ENCODE measurements around the gene GRAMD2B.
"Not testable (repeated sequence)": the region's sequence is repeated elsewhere in the genome, so short reads cannot be mapped to it uniquely, and the experiment has no call there.

Gene GRAMD2B

GRCh38 chr5:126422994-126423788 is at the start of gene GRAMD2B:
TSS of gene GRAMD2B (plus strand) at chr5:126423409. CDS start at chr5:126423607, 198 bp downstream.
- Histone ChIP-seq H3K36me3 (ENCODE audit: insufficient read depth, low read depth, low read length) (no peaks in the 10 kb centered on the region), H3K4me1 (ENCODE audit: insufficient read depth, low read length) (peaks cover 8% of the 10 kb centered on the region; the same call in 1 of the 2 replicates), H3K27ac (ENCODE audit: low read length) (peak within 1 kb of the TSS; percentile 27), H3K27me3 (ENCODE audit: insufficient read depth, low read length) (no peaks in the 10 kb centered on the region), H3K9me3 (ENCODE audit: insufficient read depth, low read depth, low read length) (no peaks in the 10 kb centered on the region), H3K9ac (ENCODE audit: low read depth, low read length) (peak within 1 kb of the TSS; percentile 87), H3K4me3 (ENCODE audit: low read length) (peak within 1 kb of the TSS; percentile 75)

- Histone ChIP-seq H3K9ac (ENCODE audit: low read depth, low read length) (no peak overlapping the region), H3K4me1 (ENCODE audit: insufficient read depth, low read length) (peaks cover 32% of the 10 kb centered on the region), H3K36me3 (ENCODE audit: insufficient read depth, low read depth, low read length) (no peaks in the 10 kb centered on the region), H3K9me3 (ENCODE audit: insufficient read depth, low read depth, low read length) (no peaks in the 10 kb centered on the region), H3K4me3 (ENCODE audit: low read length) (no peak overlapping the region), H3K27me3 (ENCODE audit: insufficient read depth, low read length) (no peaks in the 10 kb centered on the region), H3K27ac (ENCODE audit: low read length) (no peak overlapping the region)
Measured at GRCh38 chr5:126374109-126374416, 49.1 kb upstream of the GRAMD2B start.

GRCh38 chr5:126376443-126376842 is 46.8 kb upstream of the GRAMD2B start:
- Histone ChIP-seq H3K4me3 (ENCODE audit: low read length) (no peak overlapping the region), H3K9me3 (ENCODE audit: insufficient read depth, low read depth, low read length) (peaks cover 3% of the 10 kb centered on the region), H3K4me1 (ENCODE audit: insufficient read depth, low read length) (peaks cover 12% of the 10 kb centered on the region; the same call in 1 of the 2 replicates), H3K27me3 (ENCODE audit: insufficient read depth, low read length) (no peaks in the 10 kb centered on the region), H3K36me3 (ENCODE audit: insufficient read depth, low read depth, low read length) (no peaks in the 10 kb centered on the region), H3K27ac (ENCODE audit: low read length) (no peak overlapping the region), H3K9ac (ENCODE audit: low read depth, low read length) (no peak overlapping the region)

- H3K27me3 ChIP-seq (ENCODE audit: insufficient read depth, low read length): no peaks in the 10 kb centered on the region
Measured at GRCh38 chr5:126377424-126377823, 45.8 kb upstream of the GRAMD2B start.

GRCh38 chr5:126380316-126380715 is 42.9 kb upstream of the GRAMD2B start:
- H3K9me3 ChIP-seq (ENCODE audit: insufficient read depth, low read depth, low read length); H3K27me3 ChIP-seq (ENCODE audit: insufficient read depth, low read length); H3K4me3 ChIP-seq (ENCODE audit: low read length); H3K27ac ChIP-seq (ENCODE audit: low read length); H3K9ac ChIP-seq (ENCODE audit: low read depth, low read length); H3K36me3 ChIP-seq (ENCODE audit: insufficient read depth, low read depth, low read length); H3K4me1 ChIP-seq (ENCODE audit: insufficient read depth, low read length): not testable (repeated sequence)

More at GRCh38 chr5:126377424-126377823, 45.8 kb upstream of the GRAMD2B start:
- Histone ChIP-seq H3K27ac (ENCODE audit: low read length) (no peak overlapping the region), H3K9me3 (ENCODE audit: insufficient read depth, low read depth, low read length) (peaks cover 7% of the 10 kb centered on the region), H3K4me1 (ENCODE audit: insufficient read depth, low read length) (peaks cover 12% of the 10 kb centered on the region; the same call in 1 of the 2 replicates), H3K36me3 (ENCODE audit: insufficient read depth, low read depth, low read length) (no peaks in the 10 kb centered on the region), H3K9ac (ENCODE audit: low read depth, low read length) (no peak overlapping the region), H3K4me3 (ENCODE audit: low read length) (no peak overlapping the region)

- Histone ChIP-seq H3K4me1 (ENCODE audit: insufficient read depth, low read length) (peaks cover 5% of the 10 kb centered on the region; the same call in 1 of the 2 replicates), H3K9ac (ENCODE audit: low read depth, low read length) (no peak overlapping the region), H3K4me3 (ENCODE audit: low read length) (no peak overlapping the region), H3K9me3 (ENCODE audit: insufficient read depth, low read depth, low read length) (peaks cover 7% of the 10 kb centered on the region), H3K27ac (ENCODE audit: low read length) (no peak overlapping the region), H3K27me3 (ENCODE audit: insufficient read depth, low read length) (no peaks in the 10 kb centered on the region), H3K36me3 (ENCODE audit: insufficient read depth, low read depth, low read length) (no peaks in the 10 kb centered on the region)
Measured at GRCh38 chr5:126383246-126383645, 40.0 kb upstream of the GRAMD2B start.

- no peak overlapping the region for H3K4me3 ChIP-seq (ENCODE audit: low read length)
- peaks cover 7% of the 10 kb centered on the region for H3K9me3 ChIP-seq (ENCODE audit: insufficient read depth, low read depth, low read length)
- no peaks in the 10 kb centered on the region for H3K36me3 ChIP-seq (ENCODE audit: insufficient read depth, low read depth, low read length)
- no peaks in the 10 kb centered on the region for H3K27me3 ChIP-seq (ENCODE audit: insufficient read depth, low read length)
- peaks cover 5% of the 10 kb centered on the region; the same call in 1 of the 2 replicates for H3K4me1 ChIP-seq (ENCODE audit: insufficient read depth, low read length)
- no peak overlapping the region for H3K27ac ChIP-seq (ENCODE audit: low read length)
- no peak overlapping the region for H3K9ac ChIP-seq (ENCODE audit: low read depth, low read length)
Measured at GRCh38 chr5:126383776-126384175, 39.4 kb upstream of the GRAMD2B start.

GRCh38 chr5:126384985-126385384 is 38.2 kb upstream of the GRAMD2B start:
- peaks cover 5% of the 10 kb centered on the region; the same call in 1 of the 2 replicates for H3K4me1 ChIP-seq (ENCODE audit: insufficient read depth, low read length)
- no peak overlapping the region for H3K9ac ChIP-seq (ENCODE audit: low read depth, low read length)

GRCh38 chr5:126385524-126386502 is 37.4 kb upstream of the GRAMD2B start:
- Histone ChIP-seq H3K27ac (ENCODE audit: low read length) (no peak overlapping the region), H3K4me3 (ENCODE audit: low read length) (no peak overlapping the region), H3K4me1 (ENCODE audit: insufficient read depth, low read length) (peaks cover 5% of the 10 kb centered on the region; the same call in 1 of the 2 replicates), H3K9ac (ENCODE audit: low read depth, low read length) (no peak overlapping the region), H3K9me3 (ENCODE audit: insufficient read depth, low read depth, low read length) (peaks cover 7% of the 10 kb centered on the region), H3K36me3 (ENCODE audit: insufficient read depth, low read depth, low read length) (no peaks in the 10 kb centered on the region), H3K27me3 (ENCODE audit: insufficient read depth, low read length) (no peaks in the 10 kb centered on the region)

More at GRCh38 chr5:126384985-126385384, 38.2 kb upstream of the GRAMD2B start:
- Histone ChIP-seq H3K4me3 (ENCODE audit: low read length) (no peak overlapping the region), H3K27ac (ENCODE audit: low read length) (no peak overlapping the region), H3K9me3 (ENCODE audit: insufficient read depth, low read depth, low read length) (peaks cover 7% of the 10 kb centered on the region), H3K27me3 (ENCODE audit: insufficient read depth, low read length) (no peaks in the 10 kb centered on the region), H3K36me3 (ENCODE audit: insufficient read depth, low read depth, low read length) (no peaks in the 10 kb centered on the region)

GRCh38 chr5:126389179-126389578 is 34.0 kb upstream of the GRAMD2B start:
- H3K4me1 ChIP-seq (ENCODE audit: insufficient read depth, low read length): peaks cover 5% of the 10 kb centered on the region; the same call in 1 of the 2 replicates
- H3K27ac ChIP-seq (ENCODE audit: low read length): no peak overlapping the region
- H3K4me3 ChIP-seq (ENCODE audit: low read length): no peak overlapping the region
- no peaks in the 10 kb centered on the region for H3K36me3 ChIP-seq (ENCODE audit: insufficient read depth, low read depth, low read length)
- H3K27me3 ChIP-seq (ENCODE audit: insufficient read depth, low read length): no peaks in the 10 kb centered on the region
- H3K9ac ChIP-seq (ENCODE audit: low read depth, low read length): no peak overlapping the region
- H3K9me3 ChIP-seq (ENCODE audit: insufficient read depth, low read depth, low read length): no peaks in the 10 kb centered on the region

- Histone ChIP-seq H3K4me1 (ENCODE audit: insufficient read depth, low read length) (peaks cover 1% of the 10 kb centered on the region; the same call in 1 of the 2 replicates), H3K36me3 (ENCODE audit: insufficient read depth, low read depth, low read length) (no peaks in the 10 kb centered on the region), H3K27me3 (ENCODE audit: insufficient read depth, low read length) (no peaks in the 10 kb centered on the region), H3K9ac (ENCODE audit: low read depth, low read length) (no peak overlapping the region), H3K4me3 (ENCODE audit: low read length) (no peak overlapping the region), H3K9me3 (ENCODE audit: insufficient read depth, low read depth, low read length) (no peaks in the 10 kb centered on the region), H3K27ac (ENCODE audit: low read length) (no peak overlapping the region)
Measured at GRCh38 chr5:126390051-126390450, 33.2 kb upstream of the GRAMD2B start.
